NCI-H2196 treated with DMSO at 0.1 percent for 48 hours (cell line): ENCODE data around the gene DNAJA3.
A peak's percentile ranks its signal among the peaks of the same experiment; 100 is the strongest.

Experiments
- DNase-seq: peaks from one replicate; lab custom pipeline; 2025; ENCODE audit not compliant: unreplicated experiment; lab: John Stamatoyannopoulos, UW

The DNAJA3 gene

DNA sequence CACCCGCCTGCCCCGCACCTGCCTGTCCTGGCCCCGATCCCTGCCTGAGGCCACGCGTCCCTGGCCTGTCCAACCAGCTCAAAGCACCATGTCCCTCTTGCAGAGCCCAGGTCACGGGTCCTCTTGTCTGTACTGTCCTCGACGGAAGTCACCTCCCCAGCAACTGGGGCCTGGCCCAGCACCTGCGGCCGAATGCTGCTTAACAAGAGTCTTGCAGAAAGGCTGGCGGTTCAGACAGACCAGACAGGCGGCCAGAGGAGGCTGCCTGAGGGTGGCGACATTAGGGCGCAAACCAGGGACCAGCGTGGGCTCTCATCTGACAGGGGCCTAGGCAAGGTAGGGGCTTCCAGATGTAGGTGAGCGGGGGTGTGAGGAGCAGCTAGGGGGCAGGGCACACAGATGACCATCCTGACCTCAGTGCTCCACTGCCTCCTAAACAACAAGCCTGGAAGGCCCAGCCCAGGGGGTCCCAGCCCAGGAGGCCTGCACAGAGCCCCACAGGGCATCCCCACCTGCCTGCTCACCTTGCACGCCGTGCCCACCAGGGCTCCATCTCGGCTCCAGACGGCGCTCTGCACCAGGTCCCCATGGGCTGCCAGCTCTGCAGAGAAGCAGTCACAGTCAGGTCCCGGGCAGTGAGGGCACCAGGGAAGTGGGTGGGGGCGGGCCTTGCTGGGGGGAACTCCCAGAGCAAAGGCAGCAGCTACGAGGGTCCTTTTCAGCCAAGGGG is 20.5 kb upstream of the DNAJA3 start:
- DNase-seq, result no peak

- DNase-seq, result no peak
Observed at GRCh38 chr16:4407543-4408322, 17.9 kb upstream of the DNAJA3 start.

- no peak for DNase-seq
Observed at GRCh38 chr16:4408323-4408690, 17.4 kb upstream of the DNAJA3 start.

- peak; percentile 85 for DNase-seq
Observed at GRCh38 chr16:4409081-4409932, 16.4 kb upstream of the DNAJA3 start.

GRCh38 chr16:4410335-4411075 is 15.2 kb upstream of the DNAJA3 start:
- DNase-seq, result peak; percentile 40

DNA sequence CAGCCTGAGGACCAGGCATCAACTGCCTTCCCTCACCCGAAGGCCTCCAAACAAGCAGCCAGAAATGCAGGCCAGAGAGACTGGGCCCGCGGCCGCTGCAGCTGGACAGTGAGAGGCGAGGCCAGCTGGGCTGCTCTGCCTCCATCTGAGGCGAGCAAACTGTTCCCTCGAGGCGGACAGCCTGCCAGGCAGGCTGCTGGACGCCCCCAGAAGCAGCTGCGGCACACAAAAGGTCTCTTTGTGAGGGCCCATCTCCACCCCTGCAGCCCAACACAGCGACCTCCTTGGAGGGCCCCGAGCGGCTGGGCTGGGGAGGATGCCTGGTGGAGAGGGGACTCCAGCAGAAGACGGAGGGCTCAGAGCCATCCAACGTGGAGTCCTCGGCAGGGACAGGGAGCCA is 14.0 kb upstream of the DNAJA3 start:
- no peak for DNase-seq

GRCh38 chr16:4412159-4412558 is 13.5 kb upstream of the DNAJA3 start:
- DNase-seq, result no peak

GRCh38 chr16:4412854-4413253 is 12.8 kb upstream of the DNAJA3 start:
- no peak for DNase-seq

DNA sequence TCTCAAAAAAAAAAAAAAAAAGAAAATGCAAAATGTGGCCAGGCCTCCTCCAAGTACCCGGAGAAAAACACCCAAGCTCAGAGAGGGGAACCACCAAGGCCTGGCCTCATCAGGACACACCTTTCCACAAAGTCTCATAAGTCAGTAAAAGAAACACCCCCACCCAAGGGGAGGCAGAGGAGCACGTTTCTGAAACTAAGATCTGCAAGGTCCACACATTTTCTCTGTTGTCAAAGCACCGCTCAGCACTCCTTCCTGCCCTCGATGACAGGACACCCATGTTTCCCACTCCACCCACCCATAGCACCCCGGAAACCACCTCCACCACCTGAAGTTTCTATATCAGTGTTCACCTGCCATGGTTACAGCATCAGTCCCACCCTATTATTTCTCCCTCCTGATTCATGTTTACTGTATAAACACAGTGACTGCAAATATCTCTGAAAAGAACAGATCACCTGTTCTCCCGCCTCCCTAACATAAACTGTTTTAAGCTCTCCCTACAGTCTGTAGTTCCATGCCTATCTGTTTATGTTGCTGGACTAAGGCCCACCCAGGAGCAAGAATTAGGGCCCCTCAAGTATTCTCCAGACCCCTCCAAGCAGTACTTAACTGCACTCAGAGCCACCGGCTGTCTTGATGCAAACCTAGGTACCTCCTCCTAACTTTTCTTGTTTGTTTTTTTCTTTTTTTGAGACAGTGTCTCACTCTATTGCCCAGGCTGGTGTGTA is 11.3 kb upstream of the DNAJA3 start:
- peak; percentile 57 for DNase-seq

DNA sequence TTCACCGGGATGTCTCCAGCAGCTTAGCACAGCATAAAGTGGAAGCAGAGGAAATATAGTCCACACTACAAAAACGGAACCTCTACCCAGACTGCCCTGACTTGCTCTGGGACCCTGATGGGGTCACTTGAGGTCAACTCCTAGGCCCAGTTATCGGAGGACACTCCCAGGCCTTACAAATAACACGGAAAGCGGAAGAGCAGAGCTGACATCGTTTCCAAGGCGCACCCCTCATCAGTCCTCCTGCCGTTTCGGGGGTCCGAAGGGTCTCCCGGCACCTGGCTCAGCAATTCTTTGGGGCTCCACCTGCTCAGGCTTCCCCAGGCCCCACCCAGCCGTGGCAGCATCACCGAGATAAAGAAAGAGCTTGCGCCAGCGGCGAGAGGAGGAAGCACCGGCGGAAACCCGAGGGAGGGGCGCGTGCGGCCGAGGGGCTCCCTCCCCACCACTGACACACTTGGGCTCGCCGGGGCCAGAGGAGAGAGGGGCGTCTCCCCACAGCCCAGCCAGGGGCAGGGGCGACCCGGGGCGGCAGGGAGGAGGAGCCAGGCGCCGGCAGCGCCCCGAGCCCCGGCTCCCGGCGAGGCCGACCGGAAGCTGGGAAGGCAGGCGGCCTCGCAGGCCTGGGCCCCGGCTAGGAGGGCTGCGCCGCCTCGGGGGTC is 10.0 kb upstream of the DNAJA3 start:
- no peak for DNase-seq

- peak; percentile 92 for DNase-seq
Observed at GRCh38 chr16:4416200-4417032, 9.3 kb upstream of the DNAJA3 start, which contains the start of gene CORO7. CORO7 (minus strand) TSS chr16:4416596; CDS start chr16:4416518, 78 bp downstream.

GRCh38 chr16:4419402-4419959 is 6.2 kb upstream of the DNAJA3 start:
- no peak for DNase-seq

- DNase-seq, result no peak
Observed at GRCh38 chr16:4420505-4421105, 5.1 kb upstream of the DNAJA3 start.

DNA sequence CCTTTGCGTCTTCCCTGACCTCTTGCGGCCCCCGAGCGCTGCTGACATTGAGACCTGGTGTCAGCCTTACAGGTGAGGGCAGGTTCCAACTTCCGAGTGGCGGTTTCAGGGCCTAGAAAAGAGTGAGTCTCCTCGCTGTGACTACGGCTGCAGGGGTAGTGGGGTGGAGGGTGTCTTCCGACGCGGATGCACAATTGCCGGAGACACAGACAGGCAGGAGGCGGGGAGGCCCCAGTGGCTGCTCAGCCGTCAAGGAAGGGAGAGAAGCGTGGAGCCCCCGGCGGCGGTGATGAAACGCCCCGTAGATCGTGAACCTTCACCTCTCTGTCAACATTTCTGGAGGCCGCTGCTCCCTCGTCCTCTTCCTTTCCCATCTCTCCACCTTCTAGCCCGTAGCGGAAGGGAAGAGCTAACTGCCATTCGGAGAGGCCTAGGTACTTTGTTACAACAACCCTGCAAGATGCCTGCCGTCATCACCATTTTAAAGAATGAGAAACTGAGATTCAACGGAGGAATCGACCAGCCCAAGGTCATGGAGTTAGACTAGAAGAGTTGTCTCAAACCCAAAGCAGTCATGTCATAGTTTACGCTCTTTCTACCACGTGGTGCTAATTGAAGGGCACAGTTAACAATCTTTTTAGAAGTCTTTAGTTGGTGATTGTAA is 485 bp downstream of the DNAJA3 start:
- DNase-seq, result no peak

- no peak for DNase-seq
Observed at GRCh38 chr16:4426722-4427372, 1.2 kb downstream of the DNAJA3 start.

GRCh38 chr16:4428500-4428899 is 2.8 kb downstream of the DNAJA3 start:
- DNase-seq, result no peak

DNA sequence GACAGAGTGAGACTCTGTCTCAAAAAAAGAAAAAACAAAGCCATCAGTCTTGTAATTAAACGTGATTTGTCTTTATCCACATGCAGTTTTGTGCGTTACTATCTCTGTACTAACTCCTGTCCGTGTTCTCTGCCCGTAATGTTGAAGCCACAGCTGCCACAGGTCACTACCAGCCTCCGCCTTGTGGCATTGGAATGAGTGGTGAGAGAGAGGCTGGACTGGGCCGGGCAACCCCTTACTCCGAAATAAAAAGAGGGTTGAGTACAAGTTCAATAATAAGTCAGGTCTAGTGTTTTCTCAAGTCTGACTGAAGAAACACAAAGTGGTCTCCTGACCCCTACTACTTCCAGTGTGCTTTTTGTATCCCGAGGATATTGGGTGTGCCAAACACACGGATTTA is 5.4 kb downstream of the DNAJA3 start:
- DNase-seq, result no peak
